ENCODE data around the gene SOHLH1.

Gene SOHLH1

GRCh38 chr9:135701959-135702721 is 2.9 kb upstream of the SOHLH1 start, which contains the start of gene KCNT1:
Gene KCNT1, plus strand, starts transcription at chr9:135702185. Its CDS starts 74 bp downstream, at chr9:135702259.
- peak; percentile 26 for DNase-seq

- no peak for DNase-seq
Measured at GRCh38 chr9:135701067-135701958, 2.0 kb upstream of the SOHLH1 start.

DNA sequence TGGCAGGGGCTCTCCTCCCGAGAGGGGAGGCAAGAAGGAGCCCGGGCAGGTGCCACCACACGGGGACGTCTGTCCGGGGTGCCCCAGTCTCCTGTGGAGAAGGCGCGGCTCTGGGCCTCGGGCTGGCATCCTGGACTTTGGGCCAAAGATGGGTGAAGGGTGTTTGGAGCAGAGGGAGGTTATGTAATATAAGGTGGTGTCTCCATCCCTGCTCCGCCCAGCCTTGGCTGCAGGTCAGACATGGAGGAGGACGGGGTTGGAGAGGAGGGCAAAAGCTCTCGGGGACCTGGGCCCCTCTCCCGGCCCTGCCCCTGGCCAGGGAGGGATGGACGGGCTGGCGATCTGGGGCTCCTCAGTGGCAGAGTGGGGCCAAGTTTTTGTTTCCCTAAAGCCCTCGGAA is 1.2 kb upstream of the SOHLH1 start:
- DNase-seq = no peak

GRCh38 chr9:135698767-135699166 is 514 bp downstream of the SOHLH1 start:
- DNase-seq = no peak

DNA sequence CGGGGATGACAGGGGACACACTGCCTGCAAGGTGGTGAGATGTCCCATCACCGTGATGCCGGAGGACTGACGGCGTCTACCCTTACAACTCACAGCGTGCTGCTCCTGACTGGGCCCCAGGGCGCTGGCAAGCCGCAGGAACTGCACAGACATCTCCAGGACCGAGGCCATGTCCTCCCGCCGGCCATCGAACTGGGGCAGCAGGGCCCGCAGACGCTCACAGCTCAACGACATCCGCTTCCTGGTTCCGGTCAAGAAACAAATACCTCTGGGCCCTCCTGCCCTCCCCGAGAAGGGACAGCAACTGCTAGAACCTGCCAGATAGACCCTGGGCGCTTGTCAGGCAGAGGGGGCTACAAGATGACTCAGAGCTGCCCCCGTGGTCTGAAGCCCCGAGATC is 1.0 kb downstream of the SOHLH1 start:
- DNase-seq = no peak

GRCh38 chr9:135697226-135697625 is 2.1 kb downstream of the SOHLH1 start:
- no peak for DNase-seq

DNA sequence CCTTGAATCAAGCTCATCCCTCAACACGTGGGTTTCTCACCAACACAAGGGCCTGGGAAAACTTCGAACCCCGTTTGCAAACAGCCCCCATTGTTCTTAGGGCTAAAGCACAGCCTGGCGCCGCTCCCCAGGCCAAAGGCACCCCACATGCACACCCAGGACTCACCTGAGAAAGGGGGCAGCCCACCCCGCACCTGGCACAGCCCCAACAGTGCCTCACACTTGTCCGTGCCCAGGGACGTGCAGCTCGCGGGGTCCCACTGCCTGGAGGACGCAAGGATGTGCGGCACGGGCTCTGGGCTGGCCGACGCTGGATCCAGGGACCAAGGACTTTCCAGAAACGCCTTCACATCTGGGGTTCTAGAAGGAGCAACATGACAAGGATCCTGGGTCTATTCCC is 2.8 kb downstream of the SOHLH1 start:
- DNase-seq = no peak

DNA sequence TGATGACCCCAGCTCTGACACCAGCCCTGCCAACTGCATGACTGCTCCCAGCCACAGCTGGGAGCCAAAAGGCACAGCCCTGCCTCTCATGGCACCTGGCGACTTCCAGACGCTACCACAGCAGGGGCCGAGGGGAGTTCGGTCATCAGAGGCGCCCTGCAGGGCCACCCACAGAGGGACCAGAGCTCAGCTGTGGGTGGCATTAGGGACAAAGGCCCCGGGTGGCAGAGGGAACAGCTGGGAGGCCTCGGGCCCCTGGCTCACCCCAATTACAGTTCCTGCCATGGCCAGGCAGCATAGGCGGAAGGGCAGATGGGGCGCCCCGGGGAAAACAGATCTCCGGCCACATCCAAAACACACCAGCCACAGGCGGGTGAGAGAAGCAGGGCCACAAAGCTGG is 3.6 kb downstream of the SOHLH1 start:
- DNase-seq = no peak

DNA sequence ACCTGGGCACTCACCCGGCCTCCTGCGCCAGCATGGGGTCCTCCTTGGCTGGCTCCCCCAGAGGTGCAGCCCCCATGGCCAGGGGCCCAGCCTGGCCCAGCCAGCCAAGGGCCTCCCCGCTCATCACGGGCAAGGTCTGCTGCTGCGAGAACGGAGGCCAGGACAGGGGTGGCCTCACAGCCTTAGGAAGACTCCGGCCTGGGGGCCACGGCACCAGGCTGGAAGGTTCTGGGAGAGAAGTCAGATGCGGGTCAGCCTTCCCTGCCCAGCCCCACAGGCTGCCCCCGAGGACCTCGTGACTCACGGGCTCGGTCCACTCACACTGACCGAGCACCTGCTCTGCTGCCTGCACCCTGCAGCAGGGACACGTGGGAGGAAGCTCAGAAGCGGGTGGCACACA is 4.2 kb downstream of the SOHLH1 start:
- DNase-seq = no peak

DNA sequence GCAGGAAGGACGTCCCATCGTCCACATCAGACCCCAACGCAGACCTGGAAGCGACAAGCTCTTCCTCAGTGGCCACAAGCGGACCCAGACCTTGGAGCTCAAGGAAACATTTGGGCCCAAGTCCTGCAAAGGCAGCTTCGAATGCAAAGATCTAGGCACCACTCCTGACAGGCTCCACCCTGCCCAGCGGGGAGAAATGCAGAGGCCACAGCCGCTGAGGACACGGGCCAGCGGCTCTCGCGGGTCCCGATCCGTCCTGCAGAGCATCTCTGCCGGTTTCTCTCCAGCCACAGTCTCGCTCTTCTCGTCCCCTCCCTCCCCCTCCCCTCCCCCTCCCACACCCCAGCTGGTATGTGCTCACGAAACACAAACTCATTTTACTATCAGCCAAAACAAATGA is 4.9 kb downstream of the SOHLH1 start:
- DNase-seq = no peak

- DNase-seq = no peak
Measured at GRCh38 chr9:135693771-135694170, 5.5 kb downstream of the SOHLH1 start.

DNA sequence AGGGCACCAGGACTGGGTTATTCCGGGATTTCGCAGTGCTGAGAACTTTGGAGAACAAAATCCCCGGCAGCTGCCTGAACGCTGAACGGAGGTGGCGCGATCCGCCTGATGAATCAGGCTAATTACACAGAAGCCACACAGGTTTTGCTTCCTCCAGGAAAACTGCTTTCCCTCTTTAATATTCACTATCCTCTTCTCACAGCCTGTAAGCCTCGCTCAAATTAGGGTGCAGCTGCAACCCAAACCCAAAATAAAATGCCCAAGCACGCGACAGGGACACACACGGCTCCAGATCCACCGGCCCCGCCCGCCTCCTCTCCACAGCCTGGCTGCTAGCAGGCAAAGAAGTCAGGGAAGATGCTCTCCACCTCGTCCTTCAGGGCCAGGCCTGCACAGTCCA is 6.0 kb downstream of the SOHLH1 start:
- no peak for DNase-seq

DNA sequence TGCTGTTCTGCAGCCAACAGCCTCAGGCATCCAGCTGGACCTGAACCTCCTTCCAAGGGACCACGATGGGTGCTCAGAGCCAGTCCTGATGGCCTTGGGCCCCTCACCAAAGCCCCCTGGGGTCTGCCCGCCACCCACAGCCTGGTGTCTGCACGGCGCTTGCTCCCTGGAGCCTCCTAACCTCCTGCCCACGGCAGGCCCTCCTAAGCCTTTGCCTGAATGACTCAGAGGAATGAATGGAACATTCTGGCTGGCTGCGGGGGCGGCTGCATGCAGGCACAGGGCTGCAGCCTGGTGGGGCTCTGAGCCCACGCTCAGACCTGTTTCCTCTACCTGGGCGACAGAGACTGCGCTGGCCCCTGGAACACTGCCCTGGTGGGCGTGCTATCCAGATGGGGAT is 6.9 kb downstream of the SOHLH1 start:
- DNase-seq = no peak

DNA sequence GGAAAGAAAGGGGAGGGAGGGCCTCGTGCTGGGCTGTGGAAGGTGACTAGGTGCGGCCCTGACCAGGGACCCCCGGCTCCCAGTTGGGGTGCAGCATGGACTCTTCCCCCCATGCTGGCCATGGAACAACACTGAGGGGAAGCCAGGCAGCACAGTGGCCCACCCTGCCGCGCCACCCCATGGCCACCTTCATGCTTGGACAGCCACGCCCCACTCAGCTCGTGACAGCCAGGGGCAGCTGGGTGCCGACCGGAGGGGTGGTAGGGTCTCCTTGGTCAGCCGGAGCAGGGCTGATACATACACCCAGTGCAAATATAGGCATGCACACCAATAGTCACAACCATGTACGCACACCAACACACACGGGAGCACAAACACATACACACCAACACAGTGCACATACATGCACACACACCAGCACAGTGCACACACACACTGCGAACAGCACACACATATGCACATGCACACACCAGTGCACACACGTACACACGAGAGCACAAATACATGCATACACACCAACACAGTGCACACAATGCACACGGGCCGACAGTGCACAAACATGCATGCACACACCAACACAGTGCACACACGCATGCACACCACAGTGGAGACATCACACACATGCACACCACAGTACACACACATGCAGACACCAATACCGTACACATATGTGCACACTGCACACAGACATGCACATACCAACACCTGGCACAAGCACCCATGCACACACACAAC is 8.3 kb downstream of the SOHLH1 start:
- no peak for DNase-seq

DNA sequence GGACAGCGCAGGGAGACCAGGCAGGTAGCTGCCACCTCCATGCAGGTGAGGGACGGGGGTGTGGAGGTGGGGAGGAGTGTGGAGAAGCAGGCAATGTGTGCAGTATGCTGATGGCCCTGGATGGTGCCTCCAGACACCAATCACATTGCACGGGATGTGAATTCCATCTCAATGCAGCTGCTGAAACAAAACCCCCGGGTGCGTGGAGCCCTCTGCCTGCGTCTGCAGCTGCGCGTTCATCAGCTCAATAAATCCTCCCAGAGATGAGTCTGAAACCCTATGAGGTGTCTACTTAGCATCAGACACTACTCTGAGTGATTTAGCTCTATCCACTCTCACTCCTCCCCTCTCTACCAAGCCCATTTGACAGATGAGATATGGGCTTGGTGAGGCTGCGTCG is 10.3 kb downstream of the SOHLH1 start:
- no peak for DNase-seq

DNA sequence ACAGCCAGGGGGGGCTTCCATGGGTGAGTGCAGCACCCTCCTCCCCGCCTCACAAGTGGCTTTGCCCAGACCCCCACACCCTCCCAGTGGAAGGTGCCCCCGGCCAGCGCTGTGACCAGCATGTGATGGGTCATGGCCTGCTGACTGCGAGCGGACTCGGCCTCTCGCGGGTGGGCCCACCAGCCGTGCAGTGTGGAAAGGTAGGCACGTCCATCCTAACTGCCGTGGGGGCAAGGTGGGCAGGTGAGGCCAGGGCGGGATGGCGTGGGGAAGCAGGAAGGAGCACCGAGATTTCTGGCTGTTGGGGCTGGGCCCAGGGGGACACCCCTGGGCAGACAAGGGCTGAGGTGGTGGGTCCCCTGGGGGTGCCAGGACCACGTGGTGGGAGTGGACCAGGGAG is 12.1 kb downstream of the SOHLH1 start:
- no peak for DNase-seq

DNA sequence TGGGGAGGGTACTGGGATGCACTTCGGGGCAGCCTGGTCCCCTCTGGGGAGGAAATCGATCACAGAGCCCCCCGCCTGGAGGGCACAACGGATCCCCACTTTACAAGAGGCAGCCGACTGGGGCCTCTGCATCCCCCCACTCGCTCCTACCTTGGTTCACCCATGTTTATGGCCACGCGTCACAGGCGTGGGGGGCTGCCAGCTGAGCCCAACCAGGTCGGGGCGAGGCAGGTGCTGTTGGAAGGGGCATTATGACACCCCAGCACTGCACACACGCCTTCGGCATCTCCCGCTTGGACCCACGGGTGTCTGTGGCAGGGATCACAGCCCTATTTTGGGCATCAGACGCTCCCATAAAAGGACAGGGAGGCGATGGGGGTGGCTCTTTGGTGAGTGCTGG is 14.6 kb downstream of the SOHLH1 start:
- no peak for DNase-seq

- no peak for DNase-seq
Measured at GRCh38 chr9:135683401-135684034, 15.8 kb downstream of the SOHLH1 start.

DNA sequence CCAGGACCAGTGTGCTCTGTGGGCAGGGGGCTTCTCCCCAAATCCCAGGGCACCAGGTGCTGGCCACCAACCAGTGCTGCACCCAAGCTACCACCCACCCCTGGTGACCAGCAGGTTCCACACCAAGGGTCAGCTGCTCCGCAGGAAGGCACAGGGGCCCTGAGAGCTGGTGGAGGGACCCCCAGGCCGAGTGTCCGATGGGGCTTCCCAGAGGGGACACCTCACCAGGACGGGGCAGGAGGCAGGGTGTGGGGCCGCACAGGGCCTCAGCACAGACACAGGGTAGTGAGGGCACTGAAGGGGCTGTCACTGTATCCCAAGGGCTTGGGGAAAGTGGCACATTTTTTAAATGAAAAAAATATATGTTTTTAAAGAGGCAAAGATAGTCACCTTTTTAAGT is 18.1 kb downstream of the SOHLH1 start:
- no peak for DNase-seq

DNA sequence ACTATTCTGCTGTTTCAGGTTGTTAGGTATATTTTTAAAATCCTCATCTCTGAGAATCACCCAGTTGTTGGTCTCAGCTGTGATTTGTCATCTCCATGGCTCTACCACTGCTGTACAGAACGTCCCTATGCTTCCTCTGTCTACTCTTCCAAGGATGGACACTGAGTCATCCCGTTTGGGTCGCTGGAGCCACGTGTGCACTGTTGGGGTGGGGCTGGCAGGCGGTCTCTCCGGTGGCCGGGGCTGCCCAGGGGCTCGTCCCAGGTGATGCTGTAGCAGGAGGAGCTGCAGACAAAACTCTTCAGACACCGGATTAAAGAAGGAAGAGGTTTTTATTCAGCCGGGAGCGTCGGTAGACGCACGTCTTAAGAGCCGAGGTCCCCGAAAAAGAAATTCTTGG is 19.2 kb downstream of the SOHLH1 start:
- DNase-seq = no peak

GRCh38 chr9:135678236-135679017 is 20.9 kb downstream of the SOHLH1 start:
- DNase-seq = no peak

DNA sequence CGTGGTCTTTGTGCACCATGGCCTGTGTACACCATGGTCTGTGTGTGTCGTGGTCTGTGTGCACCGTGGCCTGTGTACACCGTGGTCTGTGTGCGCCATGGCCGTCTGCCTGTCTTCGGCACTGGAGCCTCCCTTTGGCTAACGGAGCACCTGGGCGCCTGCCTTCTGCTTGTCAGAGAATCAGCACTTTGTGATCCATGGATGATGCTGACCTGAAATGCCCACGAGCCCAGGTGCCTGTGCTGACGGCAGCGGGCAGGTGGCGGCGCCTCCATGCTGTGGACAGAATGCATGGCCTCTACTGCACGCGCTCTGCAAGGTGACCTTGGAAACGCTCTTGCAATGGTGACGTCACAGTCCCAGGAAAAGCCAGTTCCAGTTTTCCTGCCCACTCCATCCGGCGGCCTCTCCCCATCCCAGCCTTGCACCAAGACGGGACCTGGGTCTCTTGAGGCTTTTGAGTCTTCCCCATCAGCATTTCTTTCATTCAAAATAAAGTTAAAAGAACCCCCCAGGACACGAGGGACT is 21.6 kb downstream of the SOHLH1 start:
- no peak for DNase-seq
